Panc1 (cell line): Measurements from ENCODE around the gene GTF2E1.

ENCODE experiments used
- CTCF ChIP-seq: fragments of 450-650 bp; IDR thresholded peaks from 2 replicates; pipeline ENCODE4 v1.5.1; 2017; ENCODE audit warnings: mild to moderate bottlenecking
- POLR2AphosphoS5 ChIP-seq: IDR thresholded peaks from 2 replicates; pipeline ENCODE4 v1.6.1; 2012; ENCODE audit warnings: mild to moderate bottlenecking, low read depth, low read length, moderate library complexity
- TF ChIP-seq, protein P1 (sequence below), 2 experiments: IDR thresholded peaks; 2 replicates each; pipeline ENCODE4 v1.6.1; 2011 to 2012; ENCODE audit warnings: low read depth in 2 of 2, control low read depth in 1 of 2, low read length in 1 of 2, mild to moderate bottlenecking in 1 of 2, moderate library complexity in 1 of 2; ENCODE audit not compliant: insufficient read depth in 1 of 2

DNA sequence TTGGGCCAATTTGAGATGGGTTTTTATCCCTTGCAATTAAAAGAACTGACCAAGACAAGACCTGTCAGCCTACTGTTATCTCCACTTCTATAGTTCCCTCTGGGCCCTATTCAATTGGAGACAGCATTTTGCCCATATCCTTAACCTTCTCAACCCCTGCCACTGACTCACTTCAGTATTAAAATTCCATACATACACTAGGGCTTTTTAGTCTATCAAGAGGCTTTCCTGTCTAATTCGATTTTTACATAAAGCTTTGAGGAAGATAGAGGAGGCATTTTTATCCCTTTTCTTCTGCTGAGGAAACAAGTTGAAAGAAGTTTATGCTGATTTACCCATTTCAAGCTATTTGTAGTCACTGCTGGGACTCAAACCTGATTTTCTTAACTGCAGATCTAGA is 51.1 kb downstream of the GTF2E1 start:
- TF ChIP-seq, protein P1, sequence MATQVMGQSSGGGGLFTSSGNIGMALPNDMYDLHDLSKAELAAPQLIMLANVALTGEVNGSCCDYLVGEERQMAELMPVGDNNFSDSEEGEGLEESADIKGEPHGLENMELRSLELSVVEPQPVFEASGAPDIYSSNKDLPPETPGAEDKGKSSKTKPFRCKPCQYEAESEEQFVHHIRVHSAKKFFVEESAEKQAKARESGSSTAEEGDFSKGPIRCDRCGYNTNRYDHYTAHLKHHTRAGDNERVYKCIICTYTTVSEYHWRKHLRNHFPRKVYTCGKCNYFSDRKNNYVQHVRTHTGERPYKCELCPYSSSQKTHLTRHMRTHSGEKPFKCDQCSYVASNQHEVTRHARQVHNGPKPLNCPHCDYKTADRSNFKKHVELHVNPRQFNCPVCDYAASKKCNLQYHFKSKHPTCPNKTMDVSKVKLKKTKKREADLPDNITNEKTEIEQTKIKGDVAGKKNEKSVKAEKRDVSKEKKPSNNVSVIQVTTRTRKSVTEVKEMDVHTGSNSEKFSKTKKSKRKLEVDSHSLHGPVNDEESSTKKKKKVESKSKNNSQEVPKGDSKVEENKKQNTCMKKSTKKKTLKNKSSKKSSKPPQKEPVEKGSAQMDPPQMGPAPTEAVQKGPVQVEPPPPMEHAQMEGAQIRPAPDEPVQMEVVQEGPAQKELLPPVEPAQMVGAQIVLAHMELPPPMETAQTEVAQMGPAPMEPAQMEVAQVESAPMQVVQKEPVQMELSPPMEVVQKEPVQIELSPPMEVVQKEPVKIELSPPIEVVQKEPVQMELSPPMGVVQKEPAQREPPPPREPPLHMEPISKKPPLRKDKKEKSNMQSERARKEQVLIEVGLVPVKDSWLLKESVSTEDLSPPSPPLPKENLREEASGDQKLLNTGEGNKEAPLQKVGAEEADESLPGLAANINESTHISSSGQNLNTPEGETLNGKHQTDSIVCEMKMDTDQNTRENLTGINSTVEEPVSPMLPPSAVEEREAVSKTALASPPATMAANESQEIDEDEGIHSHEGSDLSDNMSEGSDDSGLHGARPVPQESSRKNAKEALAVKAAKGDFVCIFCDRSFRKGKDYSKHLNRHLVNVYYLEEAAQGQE (IDR thresholded peaks at IDR 0.05; ENCODE audit: insufficient read depth in 1 of 2, low read depth in 2 of 2, low read length in 1 of 2) = no peak
- TF ChIP-seq CTCF (no peak), POLR2AphosphoS5 (no peak)
